Body of pancreas (tissue), 4 donors: ENCODE results near the gene MAGI1.

Experiments
- CTCF ChIP-seq, 7 experiments: fragments of 450-650 bp in 4 of 7; fragments of 200-600 bp in 3 of 7; sonication (generic) in 3 of 7; IDR thresholded peaks; one replicate each; pipeline ENCODE4 v1.5.1; 2016 to 2019; ENCODE audit warnings: antibody characterized with exemption in 7 of 7
- POLR2A ChIP-seq, 3 donors: fragments of 450-650 bp; IDR thresholded peaks; one replicate each; pipeline ENCODE4 v1.6.1; 2016; ENCODE audit warnings: antibody characterized with exemption in 3 of 3, mild to moderate bottlenecking in 2 of 3

DNA sequence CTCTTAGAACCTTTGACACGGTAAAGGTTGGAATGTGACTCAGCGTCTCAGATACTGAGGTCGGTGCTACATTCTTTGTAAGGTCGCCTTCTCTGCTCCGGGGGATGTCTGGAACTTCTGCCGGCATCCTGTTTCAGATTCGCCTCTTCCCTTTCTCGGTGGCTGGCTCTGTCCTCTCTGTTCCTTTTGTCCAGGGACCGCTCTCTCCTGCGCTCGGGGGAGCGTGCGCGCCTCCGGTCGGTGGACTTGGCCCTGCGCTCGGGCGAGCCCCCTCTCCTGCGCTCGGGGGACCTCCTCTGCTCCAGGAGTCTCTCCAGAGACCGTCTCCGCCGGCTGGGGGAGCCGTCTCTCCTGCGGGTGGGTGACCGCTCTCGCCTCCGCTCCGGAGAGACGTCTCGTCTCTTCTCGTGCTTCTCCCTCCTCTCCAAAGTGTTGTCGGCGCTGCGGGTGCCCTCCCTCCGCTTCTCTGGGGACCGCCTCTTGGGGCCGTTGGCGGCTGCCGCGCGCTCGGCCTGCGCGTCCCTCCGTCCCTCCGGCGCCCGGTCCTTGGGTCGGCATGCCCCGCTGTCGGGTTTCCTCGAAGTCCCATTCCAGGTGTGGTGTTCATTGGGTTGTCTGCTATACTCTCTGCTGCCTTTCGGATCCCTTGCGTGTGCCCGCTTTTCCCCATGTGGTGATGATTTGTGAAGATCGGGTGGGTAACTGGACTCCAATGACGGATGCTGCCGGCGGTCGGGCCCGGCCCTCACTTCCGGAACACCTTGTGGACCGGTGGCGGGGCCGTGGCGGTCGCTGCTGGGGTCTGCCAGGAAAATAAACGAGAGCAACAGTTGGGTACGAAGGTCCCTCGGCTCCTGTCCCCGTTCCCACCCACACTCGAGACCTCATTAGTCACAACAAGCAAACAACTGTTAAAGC, 682.1 kb downstream of the MAGI1 start:
- no peak for TF ChIP-seq CTCF (IDR thresholded peaks at IDR 0.05)
- no peak for TF ChIP-seq POLR2A (IDR thresholded peaks at IDR 0.05)
